Astrocyte of the spinal cord (primary cell): ENCODE results near the gene COA6.
"Not testable (repeated sequence)": the region's sequence is repeated elsewhere in the genome, so short reads cannot be mapped to it uniquely, and the experiment has no call there.

Source experiments
- DNase-seq: peaks from one replicate; pipeline ENCODE4 v3.0.0; 2011; ENCODE audit warnings: low read depth, low spot score
- H3K4me3 ChIP-seq: 2 replicates; pipeline ENCODE4 v1.5.1; 2011; ENCODE audit warnings: low read depth, mild to moderate bottlenecking, low read length, moderate library complexity
- in situ Hi-C: cut with HindIII; loops from 2 replicates; pipeline ENCODE4 v1.10.0; 2017; ENCODE audit warnings: low sequenced_read_pairs
- TF ChIP-seq, protein P1 (sequence below): IDR thresholded peaks from 2 replicates; pipeline ENCODE4 v1.5.1; 2012; ENCODE audit warnings: low read depth, mild to moderate bottlenecking, low read length, inconsistent platforms

Gene COA6

DNA sequence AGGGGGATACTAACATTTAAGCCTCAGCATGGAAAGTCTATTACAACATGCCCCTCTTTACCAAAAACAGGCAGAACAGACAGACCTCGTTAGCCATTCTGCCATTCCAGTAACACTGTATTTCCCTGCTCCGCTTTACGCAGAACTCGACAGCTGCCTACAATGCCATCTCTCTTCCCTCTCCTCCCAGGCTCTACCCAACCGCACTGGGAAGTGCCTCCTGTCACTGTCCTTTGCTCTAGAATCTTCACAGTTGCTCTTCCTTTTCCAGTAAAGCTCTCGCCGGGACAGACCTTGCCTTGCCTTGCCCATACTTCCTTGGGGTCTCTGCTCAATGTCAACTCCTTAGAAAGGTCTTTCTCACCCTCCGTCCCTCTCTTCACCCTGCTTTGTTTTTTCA lies 22.8 kb downstream of the COA6 start:
- no peak overlapping the region for H3K4me3 ChIP-seq
- in situ Hi-C loops, result no loop called here
- TF ChIP-seq, protein P1, sequence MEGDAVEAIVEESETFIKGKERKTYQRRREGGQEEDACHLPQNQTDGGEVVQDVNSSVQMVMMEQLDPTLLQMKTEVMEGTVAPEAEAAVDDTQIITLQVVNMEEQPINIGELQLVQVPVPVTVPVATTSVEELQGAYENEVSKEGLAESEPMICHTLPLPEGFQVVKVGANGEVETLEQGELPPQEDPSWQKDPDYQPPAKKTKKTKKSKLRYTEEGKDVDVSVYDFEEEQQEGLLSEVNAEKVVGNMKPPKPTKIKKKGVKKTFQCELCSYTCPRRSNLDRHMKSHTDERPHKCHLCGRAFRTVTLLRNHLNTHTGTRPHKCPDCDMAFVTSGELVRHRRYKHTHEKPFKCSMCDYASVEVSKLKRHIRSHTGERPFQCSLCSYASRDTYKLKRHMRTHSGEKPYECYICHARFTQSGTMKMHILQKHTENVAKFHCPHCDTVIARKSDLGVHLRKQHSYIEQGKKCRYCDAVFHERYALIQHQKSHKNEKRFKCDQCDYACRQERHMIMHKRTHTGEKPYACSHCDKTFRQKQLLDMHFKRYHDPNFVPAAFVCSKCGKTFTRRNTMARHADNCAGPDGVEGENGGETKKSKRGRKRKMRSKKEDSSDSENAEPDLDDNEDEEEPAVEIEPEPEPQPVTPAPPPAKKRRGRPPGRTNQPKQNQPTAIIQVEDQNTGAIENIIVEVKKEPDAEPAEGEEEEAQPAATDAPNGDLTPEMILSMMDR, result no peak
- no peak for DNase-seq

DNA sequence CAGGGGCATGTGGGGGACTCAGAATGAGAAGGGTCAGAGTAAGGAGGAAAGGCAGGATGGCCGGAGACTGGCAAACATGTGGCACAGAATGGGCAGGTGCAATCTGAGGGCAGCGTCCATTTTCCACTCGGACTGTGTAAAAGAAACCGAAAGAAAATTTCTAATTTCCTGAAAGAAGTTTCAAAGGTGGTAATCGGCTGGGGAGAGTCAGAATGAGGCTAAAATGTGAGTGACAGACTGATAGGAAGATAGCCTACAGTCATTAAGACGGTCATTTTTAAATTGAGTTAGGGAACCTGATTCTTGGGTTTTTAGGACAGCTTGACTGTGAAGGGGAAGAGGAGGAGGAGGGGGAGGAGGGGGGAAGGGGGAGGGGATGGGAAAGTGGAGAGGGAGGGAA lies 23.6 kb downstream of the COA6 start:
- TF ChIP-seq, protein P1, result no peak
- H3K4me3 ChIP-seq, result no peak overlapping the region
- in situ Hi-C loops, result no loop called here
- DNase-seq, result no peak

DNA sequence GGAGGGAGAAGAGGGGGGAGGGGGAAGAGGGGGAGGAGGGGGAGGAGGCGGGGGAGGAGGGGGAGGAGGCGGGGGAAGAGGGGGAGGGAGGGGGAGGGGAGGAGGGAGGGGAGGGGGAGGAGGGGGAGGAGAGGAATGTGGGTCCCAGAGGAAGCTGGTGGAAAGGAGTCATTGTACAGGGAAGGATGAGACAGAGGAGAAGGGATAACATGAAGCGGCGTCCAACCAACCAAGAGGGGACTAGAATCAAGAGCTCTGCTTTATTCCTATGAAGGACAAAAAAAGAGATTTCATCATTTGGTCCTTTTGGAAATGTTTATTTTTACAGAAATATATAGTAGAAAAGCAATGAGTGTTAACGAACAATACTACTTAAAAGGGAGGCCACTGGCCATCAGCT lies 24.5 kb downstream of the COA6 start:
- in situ Hi-C loops, result no loop called here
- no peak overlapping the region for H3K4me3 ChIP-seq
- no peak for DNase-seq
- TF ChIP-seq, protein P1, result no peak

DNA sequence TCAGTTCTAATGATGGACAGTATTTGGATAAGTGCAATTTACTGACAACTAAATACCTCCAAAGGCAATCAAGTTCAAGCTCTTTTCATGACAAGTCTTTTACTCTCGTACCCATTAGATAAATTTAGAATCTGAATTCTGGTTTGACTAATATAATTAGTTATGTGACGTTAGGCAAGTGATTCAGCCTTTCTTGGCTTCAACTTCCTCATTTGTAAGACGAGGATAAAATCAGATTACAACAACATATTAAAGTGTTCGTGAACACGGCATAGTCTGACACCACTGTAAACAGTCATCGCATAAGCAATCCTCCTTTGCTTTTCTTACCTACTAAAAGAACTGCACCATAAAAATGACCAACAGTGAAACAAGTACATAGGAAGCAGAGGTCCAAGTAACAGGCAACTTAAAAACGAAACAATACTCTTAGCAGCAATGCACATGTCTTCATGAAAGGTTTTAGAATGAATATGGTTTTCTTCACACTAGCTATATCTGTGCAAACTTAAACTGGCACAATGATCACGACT lies 25.7 kb downstream of the COA6 start:
- peak; percentile 32 for DNase-seq
- in situ Hi-C loops, result no loop called here
- TF ChIP-seq, protein P1, result no peak
- H3K4me3 ChIP-seq, result no peak overlapping the region

DNA sequence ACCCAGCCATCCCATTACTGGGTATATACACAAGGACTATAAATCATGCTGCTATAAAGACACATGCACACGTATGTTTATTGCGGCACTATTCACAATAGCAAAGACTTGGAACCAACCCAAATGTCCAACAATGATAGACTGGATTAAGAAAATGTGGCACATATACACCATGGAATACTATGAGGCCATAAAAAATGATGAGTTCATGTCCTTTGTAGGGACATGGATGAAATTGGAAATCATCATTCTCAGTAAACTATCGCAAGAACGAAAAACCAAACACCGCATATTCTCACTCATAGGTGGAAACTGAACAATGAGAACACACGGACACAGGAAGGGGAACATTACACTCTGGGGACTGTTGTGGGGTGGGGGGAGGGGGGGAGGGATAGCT lies 26.3 kb downstream of the COA6 start:
- H3K4me3 ChIP-seq, in situ Hi-C loops, DNase-seq: not testable (repeated sequence)

DNA sequence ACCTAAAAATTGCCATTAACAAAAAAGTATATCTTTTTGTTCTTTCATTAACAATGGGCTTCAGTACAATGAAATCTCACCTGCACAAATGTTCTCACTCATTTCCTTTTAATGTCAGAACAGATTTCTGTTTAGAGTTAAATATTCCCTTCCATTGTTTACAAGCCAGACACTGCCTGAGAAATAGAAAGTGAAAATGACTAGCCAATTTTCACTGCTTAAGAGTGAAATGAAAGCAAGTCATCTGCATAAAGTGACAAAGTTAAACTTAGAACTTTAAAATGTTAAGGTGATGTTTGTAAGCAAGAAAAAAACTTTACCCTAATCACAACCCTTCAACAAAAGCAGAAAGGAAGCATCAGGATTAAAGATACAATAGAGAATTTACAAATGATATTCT lies 27.5 kb downstream of the COA6 start:
- in situ Hi-C loops, result no loop called here
- peak; percentile 5 for DNase-seq
- H3K4me3 ChIP-seq, result no peak overlapping the region
- TF ChIP-seq, protein P1, result no peak

DNA sequence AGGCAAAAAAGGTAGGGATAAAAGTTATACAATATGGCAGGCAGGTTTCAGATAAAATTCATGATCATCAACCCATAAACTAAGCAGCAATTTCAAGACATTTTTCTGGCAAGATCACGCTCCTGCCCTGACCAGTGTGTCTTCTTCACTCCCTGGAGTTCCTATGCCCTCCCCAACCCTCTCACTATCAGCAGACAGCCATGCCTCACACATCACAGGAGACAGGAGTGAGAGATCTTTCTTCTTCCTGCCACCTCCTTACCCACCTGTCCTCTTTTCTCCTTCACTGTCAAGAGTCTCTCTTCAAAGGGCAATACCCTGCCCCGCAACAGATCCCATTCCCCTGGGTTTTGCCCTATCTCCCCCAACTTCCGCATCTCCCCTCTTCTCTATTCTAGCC lies 28.4 kb downstream of the COA6 start:
- in situ Hi-C loops, result no loop called here
- H3K4me3 ChIP-seq, result no peak overlapping the region
- no peak for DNase-seq
- TF ChIP-seq, protein P1, result no peak
